HG02938 (cell line): Measurements from ENCODE around the gene RNU2-1.
"Not testable (repeated sequence)": the region's sequence is repeated elsewhere in the genome, so short reads cannot be mapped to it uniquely, and the experiment has no call there.

ENCODE experiments used
- ATAC-seq: cut with Tn5 transposase; IDR thresholded peaks from one replicate; pipeline ENCODE4 v1.9.1; 2021; ENCODE audit warnings: mild to moderate bottlenecking, moderate library complexity; ENCODE audit not compliant: unreplicated experiment

The RNU2-1 gene

GRCh38 chr17:43233877-43234276 is at the start of gene RNU2-1:
Gene RNU2-1 (minus strand): TSS chr17:43233977.
- not testable (repeated sequence) for ATAC-seq

GRCh38 chr17:43272914-43273313 is 39.1 kb upstream of the RNU2-1 start:
- ATAC-seq: not testable (repeated sequence)

GRCh38 chr17:43272483-43272882 is 38.7 kb upstream of the RNU2-1 start:
- ATAC-seq: not testable (repeated sequence)

GRCh38 chr17:43270552-43271504 is 37.1 kb upstream of the RNU2-1 start:
- not testable (repeated sequence) for ATAC-seq

- ATAC-seq: not testable (repeated sequence)
These were observed 12.7 kb upstream of the RNU2-1 start for GRCh38 chr17:43246456-43246855.

- not testable (repeated sequence) for ATAC-seq
These were observed 7.0 kb upstream of the RNU2-1 start for GRCh38 chr17:43240596-43241352.

- not testable (repeated sequence) for ATAC-seq
These were observed 5.8 kb upstream of the RNU2-1 start for GRCh38 chr17:43239597-43239996.

GRCh38 chr17:43233263-43233662 is 514 bp downstream of the RNU2-1 start:
- not testable (repeated sequence) for ATAC-seq

GRCh38 chr17:43232021-43232699 is 1.6 kb downstream of the RNU2-1 start:
- ATAC-seq: not testable (repeated sequence)

- ATAC-seq: not testable (repeated sequence)
These were observed 2.4 kb downstream of the RNU2-1 start for GRCh38 chr17:43231205-43232020.

- ATAC-seq: not testable (repeated sequence)
These were observed 5.6 kb downstream of the RNU2-1 start, which contains the start of gene CCDC200 for GRCh38 chr17:43228020-43228782. Gene CCDC200 (minus strand): TSS chr17:43228623. CDS start chr17:43228554, 69 bp downstream.

- ATAC-seq: no peak
These were observed 7.4 kb downstream of the RNU2-1 start for GRCh38 chr17:43226393-43226792.

- ATAC-seq: no peak
These were observed 9.6 kb downstream of the RNU2-1 start for GRCh38 chr17:43224146-43224705.

- no peak for ATAC-seq
These were observed 13.2 kb downstream of the RNU2-1 start for GRCh38 chr17:43220511-43221125.

GRCh38 chr17:43219746-43220380 is 13.9 kb downstream of the RNU2-1 start:
- ATAC-seq: no peak

- no peak for ATAC-seq
These were observed 14.8 kb downstream of the RNU2-1 start for GRCh38 chr17:43219001-43219400.

- ATAC-seq: no peak
These were observed 16.1 kb downstream of the RNU2-1 start for GRCh38 chr17:43217614-43218087.
